ENCODE data around the gene TMEM41B.
"Not testable (repeated sequence)": the region's sequence is repeated elsewhere in the genome, so short reads cannot be mapped to it uniquely, and the experiment has no call there.

- TF ChIP-seq CTCF, POLR2A (IDR thresholded peaks at IDR 0.05): not testable (repeated sequence)
These were observed 46.6 kb upstream of the TMEM41B start for GRCh38 chr11:9360862-9361622.
